HL-60/S4 treated with phorbol 12-myristate 13-acetate at 8.2 ng/mL for 4 days and 3 days (cell line): ENCODE results near the gene CD46.
"Not testable (repeated sequence)": the region's sequence is repeated elsewhere in the genome, so short reads cannot be mapped to it uniquely, and the experiment has no call there.

Experiments
- in situ Hi-C: fragments of 300-500 bp; cut with MboI; formaldehyde crosslinking; loops from 2 replicates; pipeline ENCODE4 v1.15.0; 2022; ENCODE audit warnings: low sequenced_read_pairs

The CD46 gene

DNA sequence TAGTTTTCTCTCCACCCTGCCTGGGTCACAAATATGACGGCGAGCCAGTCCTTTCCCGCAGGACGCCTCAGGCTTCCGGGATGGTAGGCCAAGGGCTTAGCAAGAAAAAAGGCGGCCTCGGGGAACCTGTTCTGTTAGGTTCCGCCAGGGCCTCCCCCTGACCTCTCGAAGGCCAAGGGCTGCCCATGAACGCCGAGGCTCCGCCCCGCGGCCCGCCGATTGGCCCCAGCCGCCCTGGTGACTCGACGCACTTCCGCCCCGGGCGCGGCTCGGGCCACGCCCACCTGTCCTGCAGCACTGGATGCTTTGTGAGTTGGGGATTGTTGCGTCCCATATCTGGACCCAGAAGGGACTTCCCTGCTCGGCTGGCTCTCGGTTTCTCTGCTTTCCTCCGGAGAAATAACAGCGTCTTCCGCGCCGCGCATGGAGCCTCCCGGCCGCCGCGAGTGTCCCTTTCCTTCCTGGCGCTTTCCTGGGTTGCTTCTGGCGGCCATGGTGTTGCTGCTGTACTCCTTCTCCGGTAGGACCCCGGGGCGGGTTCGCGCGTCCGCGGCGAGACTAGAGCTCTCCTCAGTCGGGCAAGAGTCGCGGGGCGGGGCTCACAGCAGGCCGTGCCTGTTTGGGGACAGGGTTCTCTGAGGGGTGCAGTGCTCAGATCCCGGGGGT is at the start of gene CD46:
Gene CD46, plus strand, starts transcription at position 265 of the 666 bp plus-strand sequence. Its CDS starts 159 bp downstream, at position 424.
- in situ Hi-C loops = no loop called here

DNA sequence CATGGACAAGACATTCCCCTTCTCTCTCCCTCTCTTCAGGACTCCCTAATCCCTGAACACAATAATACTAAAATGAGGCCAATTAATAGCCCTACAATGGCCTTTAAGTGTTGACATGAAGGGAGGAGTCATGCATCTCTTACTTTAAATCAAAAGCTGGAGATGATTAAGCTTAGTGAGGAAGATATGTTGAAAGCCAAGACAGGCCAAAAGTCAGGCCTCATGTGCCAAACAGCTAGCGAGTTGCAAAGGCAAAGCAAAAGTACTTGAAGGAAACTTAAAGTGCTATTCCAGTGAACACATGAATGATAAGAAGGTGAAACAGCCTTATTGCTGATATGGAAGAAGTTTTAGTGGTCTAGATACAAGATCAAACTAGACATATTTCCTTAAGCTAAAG is 49.5 kb upstream of the CD46 start:
- in situ Hi-C loops = no loop called here

DNA sequence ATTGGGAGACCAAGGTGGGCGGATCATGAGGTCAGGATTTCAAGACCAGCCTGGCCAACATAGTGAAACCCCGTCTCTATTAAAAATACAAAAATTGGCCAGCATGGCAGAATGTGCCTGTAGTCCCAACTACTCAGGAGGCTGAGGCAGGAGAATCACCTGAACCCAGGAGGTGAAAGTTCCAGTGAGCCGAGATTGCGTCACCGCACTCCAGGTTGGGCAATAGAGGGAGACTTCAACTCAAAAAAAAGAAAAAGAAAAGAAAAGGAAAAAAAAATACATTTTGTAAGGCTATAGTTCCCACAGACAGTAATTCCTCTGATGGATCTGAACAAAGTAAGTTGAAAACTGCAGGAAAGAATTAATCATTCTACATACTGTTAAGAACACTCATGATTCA is 48.1 kb upstream of the CD46 start:
- in situ Hi-C loops = no loop called here

DNA sequence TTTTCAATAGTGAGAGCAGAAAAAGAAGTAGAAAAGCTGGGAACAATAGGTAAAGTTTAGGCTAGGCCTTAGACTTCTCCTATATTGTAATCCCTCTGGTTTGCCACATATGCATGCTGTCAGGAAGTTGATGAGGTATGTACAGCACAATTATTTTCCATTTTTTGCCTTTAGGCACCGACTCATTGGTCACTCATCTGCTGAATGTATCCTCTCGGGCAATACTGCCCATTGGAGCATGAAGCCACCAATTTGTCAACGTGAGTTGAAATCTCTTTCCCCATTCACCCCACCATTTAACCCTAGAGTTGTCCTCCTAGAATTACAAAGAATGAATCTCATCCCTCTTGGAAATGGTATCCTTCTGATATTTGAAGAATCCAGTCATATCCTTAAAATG is 43.9 kb upstream of the CD46 start:
- in situ Hi-C loops = not testable (repeated sequence)

DNA sequence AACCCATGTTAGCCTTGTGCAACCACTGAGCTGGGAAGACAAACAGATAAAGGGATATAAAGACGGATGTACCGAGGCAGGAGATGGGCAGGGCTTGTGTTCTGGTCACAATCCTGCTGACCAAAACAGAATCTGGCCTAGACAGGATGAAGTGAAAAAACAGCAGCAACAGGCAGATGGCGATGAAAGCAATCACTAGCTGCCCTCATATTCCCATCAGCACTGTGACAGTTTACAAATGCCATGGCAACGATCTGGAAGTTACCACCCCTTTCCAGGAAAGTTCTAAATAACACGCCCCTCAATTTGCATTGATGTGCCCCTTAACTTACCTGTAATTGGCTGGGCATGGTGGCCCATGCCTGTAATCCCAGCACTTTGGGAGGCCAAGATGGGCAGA is 40.6 kb upstream of the CD46 start:
- in situ Hi-C loops = no loop called here

DNA sequence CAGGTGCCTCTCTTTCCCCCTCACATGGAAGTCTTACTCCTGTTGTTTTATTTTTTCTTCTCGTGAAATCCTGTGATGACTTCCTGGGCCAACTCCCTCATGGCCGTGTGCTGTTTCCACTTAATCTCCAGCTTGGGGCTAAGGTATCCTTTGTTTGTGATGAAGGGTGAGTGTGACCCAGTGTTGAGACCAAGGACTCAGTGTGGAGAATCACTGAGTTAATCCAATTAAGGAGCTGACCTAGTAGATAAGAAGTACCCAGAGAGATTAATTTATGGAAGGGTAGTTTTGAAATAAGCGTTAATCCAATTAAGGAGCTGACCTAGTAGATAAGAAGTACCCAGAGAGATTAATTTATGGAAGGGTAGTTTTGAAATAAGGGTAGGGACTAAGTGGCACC is 39.2 kb upstream of the CD46 start:
- in situ Hi-C loops = not testable (repeated sequence)

DNA sequence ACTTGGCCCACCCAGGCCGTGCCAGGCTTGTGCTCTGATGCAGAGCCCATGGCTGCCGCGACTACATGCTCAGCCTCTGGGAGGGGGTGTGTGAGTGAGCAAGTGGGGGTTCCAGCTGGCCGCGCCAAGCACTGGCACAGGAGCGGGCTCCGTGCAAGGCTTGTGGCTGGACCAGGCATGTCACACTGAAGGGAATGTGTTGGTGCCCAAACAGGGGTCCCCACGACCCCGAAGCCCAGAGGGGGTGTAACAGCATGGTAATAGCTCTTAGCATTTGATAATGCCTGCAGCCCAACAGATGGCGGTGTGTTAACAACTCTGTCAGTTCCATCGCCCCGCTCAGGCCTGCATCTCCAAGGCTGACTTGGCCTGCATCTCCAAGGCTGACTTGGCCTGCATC is 38.3 kb upstream of the CD46 start:
- in situ Hi-C loops = no loop called here

DNA sequence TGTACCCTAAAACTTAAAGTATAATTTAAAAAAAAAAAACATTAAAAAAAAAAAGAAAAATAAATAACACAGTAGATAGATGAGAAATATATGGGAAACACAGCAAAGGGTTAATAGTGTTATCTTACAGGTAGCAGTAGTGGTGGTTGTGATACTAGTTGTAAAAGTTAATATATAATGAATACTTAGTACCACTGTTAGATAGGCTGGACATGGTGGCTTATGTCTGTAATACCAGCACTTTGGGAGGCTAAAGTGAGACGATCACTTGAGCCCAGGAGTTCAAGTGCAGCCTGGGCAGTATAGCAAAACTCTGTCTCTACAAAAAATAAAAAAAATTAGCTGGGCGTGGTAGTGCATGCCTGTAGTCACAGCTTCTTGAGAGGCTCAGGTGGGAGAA is 32.6 kb upstream of the CD46 start:
- in situ Hi-C loops = no loop called here

DNA sequence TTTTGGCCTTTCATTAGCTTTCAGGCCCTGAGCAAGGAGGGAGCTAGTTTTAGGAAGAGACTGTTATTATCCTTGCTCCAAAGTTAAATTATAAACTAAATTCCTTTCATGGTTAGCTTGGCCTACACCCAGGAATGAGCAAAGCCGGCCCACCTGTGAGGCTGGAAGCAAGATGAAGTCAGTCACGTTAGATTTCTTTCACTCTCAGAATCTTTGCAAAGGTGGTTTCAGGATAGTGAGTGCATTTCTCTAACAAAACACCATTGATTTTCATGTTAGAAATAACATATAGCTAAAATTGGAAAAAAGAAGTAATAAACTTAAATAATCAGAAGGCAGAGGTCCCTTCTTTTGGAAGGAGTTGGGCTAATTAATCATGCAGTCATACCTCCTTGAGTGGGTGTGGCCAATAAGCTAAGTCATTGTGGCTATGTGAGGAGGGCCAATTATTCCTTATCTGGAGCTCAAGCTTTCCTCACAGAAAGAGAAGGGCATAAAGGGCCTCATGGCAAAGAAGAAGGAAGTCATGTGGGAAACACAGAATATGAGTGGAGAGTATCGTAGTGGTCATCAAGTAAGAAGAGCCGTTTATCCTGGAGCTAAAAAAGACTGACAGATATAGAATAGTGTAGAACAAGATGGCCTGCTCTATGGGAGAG is 23.5 kb upstream of the CD46 start:
- in situ Hi-C loops = not testable (repeated sequence)

DNA sequence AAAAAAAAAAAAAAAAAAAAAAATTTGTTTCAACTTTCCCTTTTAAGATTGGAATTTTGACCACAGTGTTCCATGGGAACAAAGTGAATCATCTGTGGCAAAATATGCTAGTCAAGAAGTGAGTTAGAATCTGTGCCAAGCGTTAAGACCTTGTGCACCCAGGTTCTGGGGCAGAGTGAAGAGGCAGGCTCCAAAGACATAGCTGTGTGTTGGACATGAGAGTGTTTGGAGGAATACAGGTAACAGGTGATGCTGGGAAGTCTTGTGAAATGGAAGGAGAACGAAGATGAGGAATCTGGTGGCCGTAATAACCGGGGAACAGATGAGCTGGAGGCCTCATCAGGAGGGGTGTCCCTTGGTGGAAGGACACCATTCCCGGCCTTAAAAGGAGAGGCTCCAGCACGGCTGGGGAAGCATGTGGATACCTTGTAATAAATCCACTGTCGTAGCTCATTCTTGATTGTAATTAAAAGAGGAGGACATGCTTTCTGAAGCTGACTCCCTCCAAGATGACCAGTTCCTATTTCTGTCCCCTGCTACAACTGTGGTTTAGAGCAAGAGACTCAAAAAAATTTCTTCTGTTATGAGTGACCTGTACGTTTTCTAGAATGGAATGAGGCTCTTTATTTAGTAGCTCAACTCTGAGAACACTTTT is 14.2 kb upstream of the CD46 start:
- in situ Hi-C loops = not testable (repeated sequence)

DNA sequence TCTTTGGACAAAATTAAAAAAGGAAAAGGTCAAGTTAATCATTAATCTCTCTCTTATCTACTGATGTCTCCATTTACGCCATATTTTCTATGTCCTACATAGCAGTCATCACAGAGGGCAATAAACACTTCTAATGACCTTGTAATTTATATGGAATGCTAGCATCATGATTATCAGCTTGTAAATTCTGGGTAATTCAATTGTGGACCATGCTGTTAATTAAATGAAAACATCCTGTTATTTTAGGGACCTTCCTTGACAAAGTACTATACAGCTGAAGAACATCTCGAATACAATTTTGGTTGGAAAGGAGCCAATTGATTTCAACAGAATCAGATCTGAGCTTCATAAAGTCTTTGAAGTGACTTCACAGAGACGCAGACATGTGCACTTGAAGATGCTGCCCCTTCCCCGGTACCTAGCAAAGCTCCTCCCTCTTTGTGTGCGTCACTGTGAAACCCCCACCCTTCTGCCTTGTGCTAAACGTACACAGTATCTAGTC is 13.6 kb upstream of the CD46 start:
- in situ Hi-C loops = not testable (repeated sequence)

DNA sequence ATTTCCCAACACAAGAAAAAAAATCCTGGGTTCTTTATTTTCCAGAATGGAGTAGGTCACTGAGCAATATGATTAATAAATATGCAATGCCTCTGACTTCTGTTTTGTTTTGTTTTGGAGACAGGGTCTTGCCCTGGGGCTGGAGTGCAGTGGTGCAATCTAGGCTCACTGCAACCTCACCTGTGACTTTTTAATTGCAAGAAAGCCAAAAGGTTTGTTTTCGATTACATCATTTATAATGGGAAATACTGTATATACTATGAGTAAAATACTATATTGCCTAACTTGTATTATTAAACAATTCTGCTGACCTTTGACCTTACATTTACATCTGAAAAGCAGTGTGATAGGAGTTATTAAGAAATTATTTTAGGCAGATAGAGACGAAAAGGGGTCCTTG is 11.6 kb upstream of the CD46 start:
- in situ Hi-C loops = no loop called here

DNA sequence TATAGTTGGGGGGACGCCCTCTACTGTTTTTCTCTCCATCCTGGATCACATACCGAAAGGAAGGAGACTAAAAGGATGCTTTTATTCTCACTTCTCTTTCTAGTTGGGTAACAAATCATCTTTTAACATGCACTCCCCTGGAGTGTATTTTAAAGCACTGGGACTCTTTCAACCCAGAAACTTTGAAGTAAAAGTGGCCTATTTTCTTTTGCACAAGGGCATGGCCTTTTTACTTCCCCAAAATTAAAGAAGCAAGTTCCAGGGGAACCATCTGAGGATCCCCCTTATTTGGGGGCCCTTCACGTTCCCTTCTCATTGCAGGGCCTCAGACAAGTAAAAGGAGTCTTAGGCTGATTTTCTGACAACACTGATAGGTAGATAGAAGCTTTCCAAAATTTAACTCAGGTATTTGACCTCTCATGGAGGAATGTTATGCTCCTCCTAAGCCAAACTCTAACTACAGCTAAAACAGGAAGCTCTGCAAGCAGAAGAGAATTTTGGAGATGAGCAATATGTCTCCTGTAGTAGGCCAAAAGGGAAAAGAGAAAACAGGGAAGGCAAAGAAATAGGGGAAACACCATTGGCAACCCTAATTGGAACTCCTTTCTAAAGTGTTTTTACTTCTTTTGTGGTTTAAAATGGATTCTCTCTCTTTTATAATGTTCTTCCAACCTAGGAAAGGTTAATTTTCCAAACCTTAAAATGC is 8.9 kb upstream of the CD46 start:
- in situ Hi-C loops = no loop called here

DNA sequence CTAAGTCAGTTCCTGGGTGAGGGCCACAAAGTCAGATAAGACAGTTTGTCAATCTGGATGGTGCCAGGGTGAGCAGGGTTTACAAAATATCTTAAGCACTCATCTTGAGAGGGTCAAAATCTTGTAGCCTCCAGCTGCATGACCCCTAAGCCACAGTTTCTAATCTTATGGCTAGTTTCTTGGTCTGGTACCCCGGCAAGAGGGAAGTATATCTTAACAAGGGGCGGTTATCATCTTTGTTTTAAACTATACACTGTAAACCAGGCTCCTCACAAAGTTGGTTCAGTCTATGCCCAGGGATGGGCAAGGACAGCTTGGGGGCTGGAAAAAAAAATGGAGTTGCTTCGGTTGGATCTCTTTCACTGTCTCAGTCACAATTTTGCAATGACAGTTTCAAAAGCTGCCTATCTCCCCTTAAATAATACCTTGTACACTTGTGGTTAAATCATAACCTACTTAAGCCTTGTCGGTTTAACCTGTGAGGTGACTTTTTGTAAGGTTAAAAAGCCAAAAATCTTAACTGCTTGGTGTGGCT is 7.8 kb upstream of the CD46 start:
- in situ Hi-C loops = no loop called here

DNA sequence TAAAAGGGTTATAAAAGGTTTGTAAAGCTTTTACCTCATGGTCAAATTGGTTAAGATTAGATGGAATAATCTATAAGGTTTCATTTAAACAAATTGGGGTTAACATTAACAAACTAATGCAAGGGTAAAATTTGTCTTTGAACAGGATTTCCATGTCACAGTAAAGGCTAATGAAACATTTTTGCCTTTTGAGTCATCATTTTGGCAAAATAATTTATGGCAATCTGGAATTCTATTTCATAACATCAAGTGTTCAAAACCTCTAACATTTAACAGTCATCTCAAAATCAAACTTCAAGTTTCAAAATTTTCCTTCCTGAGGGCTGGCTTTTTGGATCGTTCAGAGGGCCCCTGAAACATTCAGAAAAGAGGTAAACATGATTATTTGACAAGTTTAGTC is 6.6 kb upstream of the CD46 start:
- in situ Hi-C loops = no loop called here

DNA sequence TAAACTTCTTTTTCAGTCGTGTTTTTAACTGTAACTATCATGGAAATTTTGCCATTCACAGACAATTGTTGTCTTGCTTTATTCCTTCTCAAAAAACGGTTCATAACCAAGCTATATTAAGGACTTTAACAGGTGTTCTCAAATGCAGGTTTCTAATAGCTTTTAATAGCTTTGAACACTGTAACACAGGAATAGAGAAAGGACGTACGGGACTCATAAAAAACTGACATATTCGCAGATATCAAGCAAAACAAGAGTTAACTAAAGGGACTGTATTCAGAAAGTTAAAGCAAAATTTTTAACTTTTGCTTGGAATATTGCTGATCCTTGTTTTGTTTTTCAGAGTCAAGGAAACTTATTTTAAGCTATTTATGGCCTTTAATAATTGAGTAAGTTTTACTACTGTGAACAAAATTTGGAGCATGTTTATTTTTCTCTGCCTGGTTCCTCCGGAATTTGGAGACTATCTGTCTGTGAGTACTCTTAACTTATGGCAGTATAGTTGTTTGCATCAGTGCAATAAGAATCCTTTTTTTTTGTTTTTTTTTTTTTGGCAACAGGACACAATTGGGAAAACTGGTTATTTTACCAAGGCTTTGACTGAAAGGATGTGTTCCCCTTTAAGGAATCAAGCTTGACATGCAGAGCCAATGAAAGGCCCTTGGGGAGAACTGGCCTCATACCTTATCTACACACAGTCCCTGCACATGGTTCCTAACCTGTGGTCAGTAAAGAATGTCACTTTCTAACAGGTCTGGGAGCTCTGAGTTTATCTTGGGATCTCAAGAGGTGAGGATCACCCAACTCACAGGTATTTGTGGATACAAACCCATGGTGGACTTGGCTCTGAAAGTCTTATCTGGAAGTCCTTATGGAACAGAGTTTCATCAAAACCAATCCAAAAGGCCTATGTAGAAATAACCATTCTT is 5.8 kb upstream of the CD46 start:
- in situ Hi-C loops = no loop called here

DNA sequence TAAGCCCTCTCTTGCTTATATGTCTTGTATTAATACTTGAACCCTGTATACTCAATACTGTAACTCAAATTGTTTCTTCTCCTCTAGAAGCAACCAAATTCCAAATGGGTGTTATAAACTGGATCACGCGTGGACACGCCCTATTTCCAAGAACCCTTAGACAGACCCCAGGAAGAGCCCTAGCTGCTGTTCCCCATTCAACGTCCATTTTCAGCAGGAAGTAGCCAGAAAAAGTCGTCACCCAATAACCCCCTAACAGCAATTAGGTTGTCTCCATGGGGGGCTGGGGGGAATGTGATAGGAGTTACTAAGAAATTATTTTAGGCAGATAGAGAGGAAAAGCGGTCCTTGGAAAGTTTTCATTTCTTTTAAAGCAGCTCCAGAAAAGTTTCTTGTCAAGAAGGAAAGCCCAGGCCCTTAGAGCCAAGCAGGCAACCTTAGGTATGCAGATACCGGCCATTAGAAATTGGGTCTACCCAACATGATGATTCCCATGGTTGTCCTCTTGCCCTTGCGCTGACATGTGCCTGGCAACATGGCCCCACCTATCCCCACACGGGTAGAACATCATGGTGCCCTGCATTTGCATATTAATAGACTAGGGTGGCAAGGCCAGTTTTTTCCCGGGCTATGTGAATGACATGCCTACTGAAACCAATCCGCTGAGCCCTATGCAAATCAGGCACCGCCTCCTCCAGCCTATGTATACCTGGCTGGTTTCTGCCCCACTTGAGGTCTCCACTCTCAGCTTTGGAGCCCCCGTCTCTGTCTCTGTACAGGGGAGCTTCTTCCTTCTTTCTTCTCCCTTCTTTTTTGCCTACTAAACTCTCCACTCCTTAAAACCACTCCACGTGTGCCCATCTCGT is 4.0 kb upstream of the CD46 start:
- in situ Hi-C loops = no loop called here

DNA sequence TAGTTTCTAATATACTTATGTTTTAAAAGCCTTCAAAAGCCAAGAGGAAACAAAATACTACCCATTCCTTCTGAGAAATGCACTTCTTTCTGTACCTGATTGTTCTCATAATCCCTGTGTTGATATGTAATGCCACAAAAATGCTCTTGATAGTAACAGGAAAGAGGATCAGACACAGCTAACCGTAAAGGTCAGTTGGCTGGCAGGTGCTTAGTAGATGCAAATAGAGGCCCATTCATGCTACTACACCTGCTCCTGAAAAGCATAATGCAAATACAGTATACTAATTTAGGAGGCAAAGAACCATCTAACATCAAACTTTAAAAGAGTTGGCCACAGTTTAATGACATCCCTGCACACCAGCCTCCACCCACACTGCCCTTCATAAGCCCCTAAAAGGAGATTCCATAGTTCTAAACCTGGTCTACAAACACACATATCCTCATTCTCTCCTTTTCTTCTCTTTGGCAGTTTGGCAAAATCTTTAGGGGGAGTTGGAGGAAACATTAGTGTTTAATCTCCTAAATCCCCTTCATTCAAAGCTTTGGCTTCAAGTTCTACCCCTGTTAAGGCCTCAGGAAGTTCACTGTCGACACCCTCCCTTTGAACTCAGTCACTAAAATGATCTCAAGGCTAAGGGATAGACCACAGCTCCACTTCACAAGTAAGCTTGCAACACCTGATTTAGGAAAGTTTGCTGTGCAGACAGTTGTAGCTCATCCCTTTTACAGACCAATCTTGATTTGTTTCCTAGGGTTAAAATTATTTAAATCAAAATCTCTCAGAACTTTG is 2.9 kb upstream of the CD46 start:
- in situ Hi-C loops = no loop called here
